Fibroblast of peridontal ligament (primary cell): ENCODE measurements around the gene RHBDD1.

Experiments
- DNase-seq: peaks from one replicate; pipeline ENCODE4 v3.0.0-alpha.2; 2010; ENCODE audit errors: extremely low read depth

The RHBDD1 gene

GRCh38 chr2:226835796-226836547 lies at the start of gene RHBDD1:
TSS of gene RHBDD1 (plus strand) at chr2:226836054. CDS start at chr2:226864694, 28,640 bp downstream.
- peak; percentile 91 for DNase-seq

- peak; percentile 77 for DNase-seq
These were observed 47.8 kb upstream of the RHBDD1 start for GRCh38 chr2:226788064-226788463.

GRCh38 chr2:226788881-226789490 lies 46.9 kb upstream of the RHBDD1 start:
- peak; percentile 71 for DNase-seq

- peak; percentile 47 for DNase-seq
These were observed 45.8 kb upstream of the RHBDD1 start for GRCh38 chr2:226790011-226790410.

GRCh38 chr2:226790431-226790830 lies 45.4 kb upstream of the RHBDD1 start:
- DNase-seq: peak; percentile 28

GRCh38 chr2:226791056-226791486 lies 44.8 kb upstream of the RHBDD1 start:
- peak; percentile 72 for DNase-seq

GRCh38 chr2:226791487-226792081 lies 44.3 kb upstream of the RHBDD1 start:
- peak; percentile 68 for DNase-seq

- DNase-seq: peak; percentile 52
These were observed 43.5 kb upstream of the RHBDD1 start for GRCh38 chr2:226792155-226792881.

- peak; percentile 70 for DNase-seq
These were observed 42.2 kb upstream of the RHBDD1 start for GRCh38 chr2:226793646-226794045.

- DNase-seq: no peak
These were observed 41.6 kb upstream of the RHBDD1 start for GRCh38 chr2:226794196-226794661.

- peak; percentile 88 for DNase-seq
These were observed 41.1 kb upstream of the RHBDD1 start for GRCh38 chr2:226794751-226795171.

GRCh38 chr2:226795281-226796011 lies 40.4 kb upstream of the RHBDD1 start:
- DNase-seq: peak; percentile 33

GRCh38 chr2:226796012-226796839 lies 39.6 kb upstream of the RHBDD1 start:
- no peak for DNase-seq

- DNase-seq: peak; percentile 48
These were observed 39.0 kb upstream of the RHBDD1 start for GRCh38 chr2:226796840-226797288.

- no peak for DNase-seq
These were observed 38.4 kb upstream of the RHBDD1 start for GRCh38 chr2:226797289-226797988.

GRCh38 chr2:226797989-226798421 lies 37.8 kb upstream of the RHBDD1 start:
- no peak for DNase-seq

- peak; percentile 50 for DNase-seq
These were observed 37.2 kb upstream of the RHBDD1 start for GRCh38 chr2:226798422-226799210.

GRCh38 chr2:226799211-226799975 lies 36.5 kb upstream of the RHBDD1 start, which contains the start of gene IRS1:
TSS of gene IRS1 (minus strand) at chr2:226799820. CDS start at chr2:226798738, 1,082 bp downstream.
- DNase-seq: peak; percentile 79
